Smooth muscle cell (in vitro differentiated cells): Measurements from ENCODE around the gene DNAI1. TPM values are rescaled to one million over a fixed set of nuclear protein-coding genes. Genes with fewer than 3 reads are reported as not detected.

Experiments
- DNase-seq: peaks from one replicate; lab custom pipeline; 2025; ENCODE audit not compliant: unreplicated experiment; lab: John Stamatoyannopoulos, UW
- H2AFZ ChIP-seq: fragments of 200-600 bp; sonication (generic); 2 replicates; pipeline ENCODE4 v1.6.0; 2016; ENCODE audit warnings: antibody characterized with exemption, low read depth, mild to moderate bottlenecking
- H3F3A ChIP-seq: fragments of 200-600 bp; sonication (generic); 2 replicates; pipeline ENCODE4 v1.6.0; 2017; ENCODE audit warnings: antibody characterized with exemption, low read depth
- H3K27ac ChIP-seq: fragments of 200-600 bp; sonication (generic); 2 replicates; pipeline ENCODE4 v1.5.1; 2016; ENCODE audit warnings: low read depth, mild to moderate bottlenecking
- H3K27me3 ChIP-seq: fragments of 200-600 bp; sonication (generic); 2 replicates; pipeline ENCODE4 v1.6.1; 2016; ENCODE audit warnings: low read depth, mild to moderate bottlenecking
- H3K36me3 ChIP-seq: fragments of 200-600 bp; sonication (generic); 2 replicates; pipeline ENCODE4 v1.5.1; 2016; ENCODE audit warnings: low read depth
- H3K4me1 ChIP-seq: fragments of 200-600 bp; sonication (generic); 2 replicates; pipeline ENCODE4 v1.5.1; 2016; ENCODE audit warnings: low read depth
- H3K4me2 ChIP-seq: fragments of 200-600 bp; sonication (generic); 2 replicates; pipeline ENCODE4 v1.6.0; 2016; ENCODE audit warnings: mild to moderate bottlenecking
- H3K4me3 ChIP-seq: fragments of 200-600 bp; sonication (generic); 2 replicates; pipeline ENCODE4 v1.5.1; 2016; ENCODE audit warnings: mild to moderate bottlenecking
- H3K79me2 ChIP-seq: fragments of 200-600 bp; sonication (generic); 2 replicates; pipeline ENCODE4 v1.6.0; 2016; ENCODE audit warnings: low read depth, mild to moderate bottlenecking
- H3K9ac ChIP-seq: fragments of 200-600 bp; sonication (generic); 2 replicates; pipeline ENCODE4 v1.6.0; 2016; ENCODE audit warnings: low read depth
- H3K9me3 ChIP-seq: fragments of 200-600 bp; sonication (generic); replicated peaks from 2 replicates; pipeline ENCODE4 v1.5.1; 2016; ENCODE audit warnings: low read depth
- H4K20me1 ChIP-seq: fragments of 200-600 bp; sonication (generic); 2 replicates; pipeline ENCODE4 v1.6.0; 2016; ENCODE audit warnings: low read depth
- CTCF ChIP-seq: fragments of 200-600 bp; sonication (generic); IDR thresholded peaks from 2 replicates; pipeline ENCODE4 v1.5.1; 2017; ENCODE audit warnings: borderline replicate concordance, mild to moderate bottlenecking, antibody characterized with exemption; ENCODE audit not compliant: insufficient read depth, poor library complexity, severe bottlenecking
- WGBS: methylation state at CpG from one replicate; pipeline ENCODE4 v1.1.7; 2016; ENCODE audit warnings: low lambda C conversion rate; 5-methylcytosine and 5-hydroxymethylcytosine counted together
- polyA plus RNA-seq: library from polyadenylated mRNA; unstranded; fragments of >200 nt; fragmentation: Nextera tagmentation; extraction: Ambion mirVana; gene quantifications from 2 replicates; pipeline ENCODE4 v1.2.1, GENCODE V29; 2016
- total RNA-seq: library from RNA; depleted of rRNA; stranded (reverse); fragments of >200 nt; gene quantifications from 2 replicates; pipeline ENCODE4 v1.2.3, GENCODE V29; 2014

DNAI1 gene
- total and polyA plus RNA-seq, 2 experiments from 2014 or later, result 0.31 TPM; not detected in 1

- H2AFZ ChIP-seq, result no peak overlapping the region
- H3K9ac ChIP-seq, result no peak overlapping the region
- no peaks in the 10 kb centered on the region for H4K20me1 ChIP-seq
- 95% methylated on average over 9 of the region's 9 CpGs for WGBS
- H3K4me3 ChIP-seq, result no peak overlapping the region
- peaks cover 27% of the 10 kb centered on the region for H3K4me1 ChIP-seq
- H3K36me3 ChIP-seq, result no peaks in the 10 kb centered on the region
- TF ChIP-seq CTCF, result no peak
- no peak overlapping the region for H3K27ac ChIP-seq
- no peaks in the 10 kb centered on the region for H3K27me3 ChIP-seq
- no peak for DNase-seq
- H3K79me2 ChIP-seq, result no peaks in the 10 kb centered on the region
- H3K4me2 ChIP-seq, result no peak overlapping the region
- H3F3A ChIP-seq, result peaks cover 9% of the 10 kb centered on the region
- H3K9me3 ChIP-seq, result no peaks in the 10 kb centered on the region
Observed at GRCh38 chr9:34558364-34558763, 99.8 kb downstream of the DNAI1 start.

GRCh38 chr9:34558919-34559623 lies 100.5 kb downstream of the DNAI1 start:
- Histone ChIP-seq H3K27me3 (no peaks in the 10 kb centered on the region), H3K9ac (no peak overlapping the region), H3K4me1 (peaks cover 20% of the 10 kb centered on the region), H3K27ac (no peak overlapping the region), H4K20me1 (no peaks in the 10 kb centered on the region), H3F3A (peaks cover 9% of the 10 kb centered on the region), H3K4me3 (no peak overlapping the region), H3K79me2 (no peaks in the 10 kb centered on the region), H3K4me2 (peak overlapping the region; percentile 67), H2AFZ (no peak overlapping the region), H3K36me3 (no peaks in the 10 kb centered on the region), H3K9me3 (no peaks in the 10 kb centered on the region)
- DNase-seq, result no peak
- TF ChIP-seq CTCF, result no peak
- WGBS, result 89% methylated on average over 17 of the region's 17 CpGs

DNA sequence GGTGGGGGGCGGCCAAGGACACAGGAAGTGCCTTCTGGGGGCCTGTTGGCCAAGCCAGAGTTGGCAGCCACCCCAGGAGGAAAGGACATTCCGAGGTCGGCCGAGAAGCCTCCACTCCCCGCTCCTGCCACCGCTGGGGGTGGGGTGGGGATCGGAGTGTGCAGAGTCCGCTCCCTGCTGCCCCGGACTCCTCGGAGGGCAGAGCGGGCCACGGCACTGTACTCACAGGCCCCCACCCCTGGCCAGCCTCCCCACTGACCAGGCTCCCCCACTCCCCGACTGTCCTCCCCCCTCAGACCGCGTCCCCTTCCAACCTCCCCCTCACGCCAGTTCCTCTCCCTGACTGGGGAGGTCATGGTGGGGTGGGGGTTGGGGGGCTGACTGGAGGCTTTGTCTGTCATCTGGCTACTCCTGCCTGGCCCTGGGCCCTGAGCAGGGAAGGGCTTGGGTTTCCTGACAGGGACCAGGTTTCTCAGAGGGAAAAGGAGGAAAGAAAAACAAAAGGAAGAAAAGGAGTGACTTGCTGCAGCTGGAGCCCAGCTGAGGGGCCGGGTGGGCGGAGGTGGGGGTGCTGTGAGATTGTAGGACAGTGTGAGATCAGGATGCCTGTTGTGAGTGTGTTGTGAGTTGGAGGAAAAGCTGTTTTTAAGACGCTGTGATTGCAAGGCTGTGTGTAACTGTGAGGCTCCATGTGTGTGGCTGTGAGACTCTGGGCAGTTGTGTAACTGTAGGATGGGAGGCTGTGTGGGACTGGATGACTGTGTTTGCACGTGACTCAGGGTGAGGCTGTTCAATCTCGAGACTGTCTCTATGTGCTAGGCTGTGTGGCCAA lies 101.2 kb downstream of the DNAI1 start:
- H3K27me3 ChIP-seq, result no peaks in the 10 kb centered on the region
- no peaks in the 10 kb centered on the region for H3K79me2 ChIP-seq
- H3K4me3 ChIP-seq, result no peak overlapping the region
- peak overlapping the region; percentile 30 for H2AFZ ChIP-seq
- peak overlapping the region; percentile 67 for H3K4me2 ChIP-seq
- peaks cover 9% of the 10 kb centered on the region for H3F3A ChIP-seq
- H3K36me3 ChIP-seq, result no peaks in the 10 kb centered on the region
- H4K20me1 ChIP-seq, result no peaks in the 10 kb centered on the region
- DNase-seq, result no peak
- no peak overlapping the region for H3K9ac ChIP-seq
- H3K27ac ChIP-seq, result peak overlapping the region; percentile 69
- no peak for TF ChIP-seq CTCF
- WGBS, result 29% methylated on average over 9 of the region's 21 CpGs
- no peaks in the 10 kb centered on the region for H3K9me3 ChIP-seq
- peaks cover 20% of the 10 kb centered on the region for H3K4me1 ChIP-seq
